Stomach (tissue), 9 donors: ENCODE measurements around the gene NAB2. TPM values are rescaled to one million over a fixed set of nuclear protein-coding genes. Genes with fewer than 3 reads are reported as not detected.

Source experiments
- DNase-seq, 2 donors: peaks; one replicate each; pipeline versions ENCODE4 v3.0.0 to v3.0.0-alpha.2; 2013 to 2019
- H3K27ac ChIP-seq, 5 donors: fragments of 200-600 bp in 4 of 5; sonication (generic) in 4 of 5; one replicate each; pipeline ENCODE4 v1.5.1; 2013 to 2019; ENCODE audit warnings: mild to moderate bottlenecking in 1 of 5, moderate library complexity in 1 of 5
- H3K27me3 ChIP-seq, 3 donors: fragments of 200-600 bp; sonication (generic); one replicate each; pipeline ENCODE4 v1.5.1; 2017 to 2019; ENCODE audit warnings: mixed run types in 1 of 3
- H3K36me3 ChIP-seq, 4 donors: fragments of 200-600 bp; sonication (generic); 1 replicate in 3 of 4; 2 replicates in 1 of 4; pipeline ENCODE4 v1.5.1; 2016 to 2019
- H3K4me1 ChIP-seq, 4 donors: fragments of 200-600 bp; sonication (generic); one replicate each; pipeline ENCODE4 v1.5.1; 2016 to 2019
- H3K4me3 ChIP-seq, 4 donors: fragments of 200-600 bp; sonication (generic) in 3 of 4; one replicate each; pipeline ENCODE4 v1.5.1; 2016 to 2019; ENCODE audit warnings: mild to moderate bottlenecking in 1 of 4
- H3K9me3 ChIP-seq, 4 donors: fragments of 200-600 bp; sonication (generic); one replicate each; pipeline ENCODE4 v1.5.1; 2016 to 2019
- EP300 ChIP-seq: sonication (generic); formaldehyde crosslinking; IDR thresholded peaks from one replicate; pipeline ENCODE4 v1.6.1; 2017; ENCODE audit warnings: antibody characterized with exemption
- POLR2A ChIP-seq, 4 donors: fragments of 450-650 bp; IDR thresholded peaks; one replicate each; pipeline ENCODE4 v1.6.1; 2016; ENCODE audit warnings: antibody characterized with exemption in 4 of 4, control low read depth in 2 of 4, mild to moderate bottlenecking in 1 of 4, moderate library complexity in 1 of 4
- POLR2AphosphoS5 ChIP-seq, 3 donors: sonication (generic); formaldehyde crosslinking; IDR thresholded peaks; one replicate each; pipeline ENCODE4 v1.6.1; 2016; ENCODE audit warnings: antibody characterized with exemption in 3 of 3
- WGBS, 5 donors: extraction: QIAGEN DNeasy Blood & Tissue Kit in 3 of 5; methylation state at CpG; one replicate each; pipeline versions ENCODE4 v1.1.5 to v1.1.7; 2013 to 2018; 5-methylcytosine and 5-hydroxymethylcytosine counted together
- intact Hi-C: fragments of 100-400 bp; cut with DNase I; formaldehyde crosslinking; loops from one replicate; pipeline ENCODE4 v1.15.1; 2023; ENCODE audit warnings: low total_unique reads
- polyA plus RNA-seq, 3 donors: library from polyadenylated mRNA; stranded (reverse); fragments of 200-250 nt; gene quantifications; one replicate each; pipeline ENCODE4 v1.2.3, GENCODE V29; 2013
- total RNA-seq, 5 donors: library from RNA; depleted of rRNA; stranded (reverse); fragments of >200 nt; gene quantifications; one replicate each; pipeline versions ENCODE4 v1.1.0 to v1.2.3, GENCODE V29; 2014 to 2016
- TF ChIP-seq, protein P1 (sequence below), 7 experiments: fragments of 450-650 bp in 4 of 7; fragments of 200-600 bp in 3 of 7; sonication (generic) in 3 of 7; IDR thresholded peaks; one replicate each; pipeline ENCODE4 v1.5.1; 2016 to 2019; ENCODE audit warnings: antibody characterized with exemption in 7 of 7, control low read depth in 2 of 7, mild to moderate bottlenecking in 1 of 7
- donor health status: healthy with polysubstance abuse.
- donor health status: Bipolar disorder and iron deficiency.
- donor health status: healthy.

The NAB2 gene
- total and polyA plus RNA-seq, 8 donors: 1.7 to 16.6 (median 12.1) TPM; not detected in 1

DNA sequence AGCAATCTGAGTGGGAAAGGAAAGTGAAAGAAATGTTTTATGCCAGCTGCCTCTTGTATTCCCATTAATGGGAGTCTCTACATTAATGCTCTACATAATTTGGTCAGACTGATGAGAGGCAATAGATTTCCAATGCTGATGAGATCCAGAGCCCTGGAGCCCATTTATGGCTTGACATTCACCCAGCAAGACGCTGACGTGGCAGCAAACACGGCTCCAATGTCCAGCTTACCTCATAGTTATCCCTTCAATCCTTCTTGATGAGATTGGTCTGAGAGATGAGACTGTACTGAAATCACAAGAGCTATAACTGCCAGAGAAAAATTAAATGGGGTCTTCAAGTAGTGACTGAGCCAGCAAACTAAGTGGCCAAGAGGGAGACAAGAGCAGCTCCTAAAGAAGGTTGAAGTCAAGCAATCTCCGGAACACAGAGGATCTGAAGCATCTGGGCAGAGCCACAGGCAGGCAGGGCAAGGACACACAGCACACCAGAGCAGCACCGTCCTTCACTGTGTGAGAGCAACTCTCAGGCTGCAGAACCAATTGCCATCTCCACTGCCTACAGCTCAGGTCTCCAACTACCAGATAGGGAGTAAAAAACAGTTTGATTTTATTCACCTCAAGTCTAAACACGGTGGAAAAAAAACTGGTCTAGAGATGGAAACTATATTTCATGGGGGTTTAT is 31.7 kb upstream of the NAB2 start:
- peaks cover 0 to 10% (median 2%) of the 10 kb centered on the region in 4 donors for H3K4me1 ChIP-seq
- peaks cover 10 to 37% (median 36%) of the 10 kb centered on the region in 4 donors for H3K36me3 ChIP-seq
- no peaks in the 10 kb centered on the region for H3K9me3 ChIP-seq
- no peak overlapping the region for H3K4me3 ChIP-seq
- H3K27ac ChIP-seq: peak overlapping the region in 4 of 5 donors; percentile 33 to 70 (median 58)
- H3K27me3 ChIP-seq: no peaks in the 10 kb centered on the region
- DNase-seq: peak in 1 of 2 donors; percentile 39
- TF ChIP-seq EP300: no peak
- TF ChIP-seq, protein P1, sequence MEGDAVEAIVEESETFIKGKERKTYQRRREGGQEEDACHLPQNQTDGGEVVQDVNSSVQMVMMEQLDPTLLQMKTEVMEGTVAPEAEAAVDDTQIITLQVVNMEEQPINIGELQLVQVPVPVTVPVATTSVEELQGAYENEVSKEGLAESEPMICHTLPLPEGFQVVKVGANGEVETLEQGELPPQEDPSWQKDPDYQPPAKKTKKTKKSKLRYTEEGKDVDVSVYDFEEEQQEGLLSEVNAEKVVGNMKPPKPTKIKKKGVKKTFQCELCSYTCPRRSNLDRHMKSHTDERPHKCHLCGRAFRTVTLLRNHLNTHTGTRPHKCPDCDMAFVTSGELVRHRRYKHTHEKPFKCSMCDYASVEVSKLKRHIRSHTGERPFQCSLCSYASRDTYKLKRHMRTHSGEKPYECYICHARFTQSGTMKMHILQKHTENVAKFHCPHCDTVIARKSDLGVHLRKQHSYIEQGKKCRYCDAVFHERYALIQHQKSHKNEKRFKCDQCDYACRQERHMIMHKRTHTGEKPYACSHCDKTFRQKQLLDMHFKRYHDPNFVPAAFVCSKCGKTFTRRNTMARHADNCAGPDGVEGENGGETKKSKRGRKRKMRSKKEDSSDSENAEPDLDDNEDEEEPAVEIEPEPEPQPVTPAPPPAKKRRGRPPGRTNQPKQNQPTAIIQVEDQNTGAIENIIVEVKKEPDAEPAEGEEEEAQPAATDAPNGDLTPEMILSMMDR (IDR thresholded peaks at IDR 0.05): no peak
- no peak for TF ChIP-seq POLR2A (IDR thresholded peaks at IDR 0.05)
- TF ChIP-seq POLR2AphosphoS5 (IDR thresholded peaks at IDR 0.05): no peak
- intact Hi-C loops: no loop called here
- WGBS, 5 donors: 68 to 90% (median 85%) methylated on average over 6 of the region's 6 CpGs

DNA sequence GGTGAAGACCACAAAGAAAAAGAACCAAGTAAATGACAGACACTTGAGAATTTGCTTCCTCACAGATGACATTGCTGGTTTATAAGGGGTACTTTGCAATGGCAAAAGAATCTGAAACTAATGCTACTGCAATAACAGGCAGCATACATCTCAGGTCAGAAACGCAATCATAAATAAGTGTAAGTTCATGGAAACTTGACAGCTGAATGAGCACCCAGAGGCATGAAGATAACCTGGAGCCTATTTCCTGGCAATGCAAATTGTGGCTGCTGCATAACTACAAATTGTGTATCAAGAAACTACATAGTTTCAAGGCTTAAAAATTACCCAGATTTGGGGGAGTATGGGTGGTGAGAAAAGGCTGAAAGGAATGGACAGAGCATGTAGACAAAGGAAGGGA is 30.5 kb upstream of the NAB2 start:
- intact Hi-C loops: no loop called here
- no peak for TF ChIP-seq POLR2AphosphoS5 (IDR thresholded peaks at IDR 0.05)
- no peak for TF ChIP-seq EP300
- Histone ChIP-seq H3K27me3 (no peaks in the 10 kb centered on the region), H3K4me1 (peaks cover 0 to 10% (median 2%) of the 10 kb centered on the region in 4 donors), H3K27ac (no peak overlapping the region), H3K9me3 (no peaks in the 10 kb centered on the region), H3K36me3 (peaks cover 10 to 37% (median 37%) of the 10 kb centered on the region in 4 donors), H3K4me3 (no peak overlapping the region)
- DNase-seq: no peak
- WGBS, 5 donors: 91 to 100% (median 97%) methylated on average over 1 of the region's 1 CpG

DNA sequence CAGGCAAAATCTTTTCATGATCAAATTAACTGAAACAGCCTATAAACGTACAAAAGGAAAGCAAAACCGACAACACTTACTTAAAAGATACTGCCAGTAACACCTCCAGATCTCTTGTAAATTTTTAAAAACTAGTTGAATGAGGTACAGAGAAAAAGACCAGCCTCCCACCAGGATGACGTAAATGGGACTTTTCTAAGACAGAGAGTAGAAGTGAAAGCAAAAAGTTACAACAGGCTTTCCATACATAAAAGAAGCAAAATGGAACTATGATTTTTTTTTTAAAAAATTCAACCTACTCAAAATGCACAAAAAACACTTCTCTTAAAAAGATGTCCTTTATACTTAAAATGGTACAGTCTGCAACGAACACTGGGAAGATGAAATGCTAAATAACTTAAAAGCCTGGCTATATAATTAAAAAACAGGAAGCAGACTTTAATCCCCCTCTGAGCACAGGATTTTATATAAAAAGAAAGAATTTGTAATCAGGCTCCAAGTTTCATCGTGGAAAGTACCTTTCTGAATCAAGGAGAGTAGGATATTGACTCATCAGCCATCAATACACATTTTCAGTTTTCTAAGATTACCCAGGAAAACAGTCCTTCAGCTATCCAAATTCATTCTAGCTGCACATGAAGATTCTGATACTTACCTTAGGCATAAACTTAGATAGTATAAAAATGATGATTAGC is 24.8 kb upstream of the NAB2 start:
- intact Hi-C loops: loop anchor here (5.0 kb wide), 1 partner anchor 57 kb away; the partner anchor contains the start of gene ZBTB39

DNA sequence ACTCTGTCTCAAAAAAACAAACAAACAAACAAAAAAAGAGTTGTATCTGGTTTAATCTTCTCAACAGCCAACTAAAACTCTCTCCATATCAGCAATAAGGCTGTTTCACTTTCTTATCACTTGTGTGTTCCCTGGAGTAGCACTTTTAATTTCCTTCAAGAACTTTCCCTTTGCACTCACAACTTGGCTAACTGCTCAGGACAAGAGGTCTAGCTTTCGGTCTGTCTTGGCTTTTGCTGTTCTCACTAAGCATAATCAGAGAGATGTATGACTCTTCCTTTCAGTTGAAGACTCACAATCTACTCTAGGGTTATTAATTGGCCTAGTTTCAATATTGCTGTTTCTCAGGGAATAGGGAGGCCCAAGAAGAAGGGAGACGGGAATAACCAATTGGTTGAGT is 22.7 kb upstream of the NAB2 start:
- DNase-seq: no peak
- peaks cover 0 to 26% (median 9%) of the 10 kb centered on the region in 4 donors for H3K4me1 ChIP-seq
- no peak for TF ChIP-seq POLR2AphosphoS5 (IDR thresholded peaks at IDR 0.05)
- no peak overlapping the region for H3K4me3 ChIP-seq
- H3K27ac ChIP-seq: peak overlapping the region in 2 of 5 donors; percentile 35 to 62
- H3K9me3 ChIP-seq: no peaks in the 10 kb centered on the region
- peaks cover 0 to 32% (median 24%) of the 10 kb centered on the region in 4 donors for H3K36me3 ChIP-seq
- intact Hi-C loops: loop anchor here (5.0 kb wide), 1 partner anchor 46 kb away; the partner anchor contains the start of gene STAT6
- H3K27me3 ChIP-seq: no peaks in the 10 kb centered on the region
- WGBS, 5 donors: 42 to 68% (median 52%) methylated on average over 2 of the region's 2 CpGs

More for the DNA sequence above, 24.8 kb upstream of the NAB2 start:
- no peaks in the 10 kb centered on the region for H3K27me3 ChIP-seq
- H3K4me3 ChIP-seq: no peak overlapping the region
- peak overlapping the region in 1 of 5 donors; percentile 43 for H3K27ac ChIP-seq
- DNase-seq: peak in 1 of 2 donors; percentile 55
- 63 to 73% (median 71%) methylated on average over 5 of the region's 5 CpGs for WGBS, 5 donors
- peaks cover 0 to 15% (median 4%) of the 10 kb centered on the region in 4 donors for H3K4me1 ChIP-seq
- TF ChIP-seq, protein P1 (IDR thresholded peaks at IDR 0.05): no peak
- TF ChIP-seq EP300 (no peak), POLR2A (IDR thresholded peaks at IDR 0.05) (no peak), POLR2AphosphoS5 (IDR thresholded peaks at IDR 0.05) (no peak)
- H3K9me3 ChIP-seq: no peaks in the 10 kb centered on the region
- peaks cover 10 to 37% (median 30%) of the 10 kb centered on the region in 4 donors for H3K36me3 ChIP-seq

DNA sequence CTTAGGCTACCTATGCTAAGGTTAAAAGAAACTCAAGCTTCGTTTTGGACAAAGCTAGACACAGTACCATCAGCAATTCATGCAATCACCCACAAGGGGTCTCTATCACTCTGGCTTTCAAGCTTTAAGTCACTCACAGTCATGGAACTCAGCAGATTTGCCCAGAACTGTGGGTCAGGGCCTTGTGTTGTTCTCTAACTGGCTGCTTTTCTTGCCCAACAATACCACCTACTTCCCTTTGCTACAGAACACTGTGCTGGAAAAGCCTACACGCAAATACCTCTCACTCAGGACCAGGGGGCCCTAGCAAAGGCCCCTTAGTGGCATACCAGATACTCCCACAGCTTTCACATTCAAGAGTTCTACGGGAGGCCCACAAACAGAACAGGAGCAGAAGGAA is 19.4 kb upstream of the NAB2 start:
- Histone ChIP-seq H3K4me1 (peaks cover 0 to 34% (median 17%) of the 10 kb centered on the region in 4 donors), H3K36me3 (peaks cover 0 to 39% (median 34%) of the 10 kb centered on the region in 4 donors), H3K27ac (peak overlapping the region; percentile 16 to 79 (median 77)), H3K27me3 (no peaks in the 10 kb centered on the region), H3K4me3 (no peak overlapping the region), H3K9me3 (no peaks in the 10 kb centered on the region)
- TF ChIP-seq, protein P1 (IDR thresholded peaks at IDR 0.05): peak in 5 of 7 experiments; percentile 76 to 96 (median 86)
- no peak for TF ChIP-seq POLR2A (IDR thresholded peaks at IDR 0.05)
- peak in 2 of 3 donors; percentile 40 to 81 for TF ChIP-seq POLR2AphosphoS5 (IDR thresholded peaks at IDR 0.05)
- TF ChIP-seq EP300: no peak
- peak; percentile 60 to 93 for DNase-seq
- intact Hi-C loops: loop anchor here (5.0 kb wide), 1 partner anchor 43 kb away; the partner anchor contains the start of gene STAT6
- 20 to 38% (median 27%) methylated on average over 3 of the region's 3 CpGs for WGBS, 5 donors
